ENCODE data around the gene STARD5. TPM values are rescaled to one million over a fixed set of nuclear protein-coding genes. Genes with fewer than 3 reads are reported as not detected.

Gene STARD5
- total and polyA plus RNA-seq, 2 of the 4 experiments (the other 2 are of a cell fraction) = 5.0 to 22.8 TPM

DNA sequence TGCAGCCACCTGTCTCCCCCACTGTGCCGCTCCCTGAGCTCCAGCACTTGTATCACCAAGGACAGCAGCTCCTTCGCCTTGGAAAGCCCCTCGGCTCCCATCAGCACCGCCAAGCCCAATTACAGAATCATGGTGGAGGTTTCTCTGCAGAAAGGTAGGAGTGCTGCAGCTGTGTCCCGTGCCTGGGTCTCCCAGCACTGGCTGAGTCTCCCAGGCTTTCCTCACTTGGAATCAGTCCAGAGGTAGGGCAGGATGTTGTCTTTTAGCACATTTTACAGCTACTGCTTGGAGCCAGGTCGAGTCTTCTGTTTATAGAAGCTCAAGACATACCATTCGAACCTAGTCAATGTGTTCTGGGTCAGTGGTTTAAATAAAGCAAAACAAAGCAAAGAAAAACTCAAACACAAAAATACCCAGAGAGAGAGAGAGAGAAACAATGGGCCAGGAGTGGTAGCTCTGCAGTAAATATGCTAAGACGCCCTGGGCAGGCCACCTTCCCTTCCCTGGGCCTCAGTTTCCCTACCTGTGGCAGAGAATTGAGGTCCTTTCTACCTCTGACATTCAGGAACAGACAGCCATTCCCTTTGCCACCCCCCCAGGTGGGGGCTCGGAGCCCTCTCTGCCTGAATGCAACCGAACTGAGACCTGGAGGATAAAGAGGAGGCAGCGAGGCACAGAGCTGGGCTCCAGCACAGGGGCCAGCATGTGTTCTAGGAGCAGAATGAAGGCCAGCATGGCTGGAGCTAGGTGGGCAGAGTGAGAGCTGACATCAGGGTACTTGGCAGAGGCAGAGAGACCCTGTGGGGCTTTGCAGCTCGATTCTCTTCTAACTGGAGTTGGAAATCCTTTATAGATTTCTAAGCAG lies 44.1 kb downstream of the STARD5 start (continued):
- no peak for TF ChIP-seq RCOR1 (IDR thresholded peaks at IDR 0.05; ENCODE audit: insufficient replicate concordance, low read length)
- no peak for TF ChIP-seq NFE2L2 (IDR thresholded peaks at IDR 0.05; ENCODE audit: low read depth, low read length)

DNA sequence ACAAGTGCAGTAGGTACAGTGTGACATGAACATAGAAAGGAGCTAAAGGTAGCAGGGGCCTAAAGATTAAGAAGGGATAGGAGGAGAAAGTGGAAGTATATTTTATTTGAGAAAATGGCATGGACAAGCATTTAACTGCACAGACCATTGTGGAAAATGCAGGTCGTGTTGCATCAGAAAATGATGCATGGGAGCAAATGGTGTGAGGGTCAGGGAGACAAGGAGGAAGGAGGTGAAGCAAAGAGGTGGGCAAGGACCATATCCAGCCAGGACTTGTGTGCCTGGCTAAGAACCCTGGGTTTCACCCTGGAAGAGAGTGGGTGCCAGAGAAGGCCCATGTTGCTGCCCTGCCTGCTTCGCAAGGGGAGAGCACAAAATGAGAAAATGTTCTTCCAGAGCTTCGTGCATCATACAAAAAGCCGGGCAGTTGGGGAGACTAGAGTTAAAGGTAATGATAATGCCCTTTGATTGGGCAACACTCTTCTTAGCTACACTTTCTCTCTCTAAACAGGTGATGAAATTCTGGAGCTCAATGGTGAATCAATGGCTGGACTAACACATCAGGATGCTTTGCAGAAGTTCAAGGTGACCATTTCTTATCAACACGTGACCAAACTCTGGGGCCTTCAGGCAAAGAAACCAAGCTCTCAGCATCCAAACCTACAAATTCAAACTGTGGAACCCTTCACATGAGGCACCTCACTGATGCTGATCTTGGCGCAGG lies 45.5 kb downstream of the STARD5 start:
- Histone ChIP-seq H3K9me1 (ENCODE audit: insufficient read depth, low read length) (no peaks in the 10 kb centered on the region), H2BK20ac (ENCODE audit: low read depth, low read length) (no peak overlapping the region), H3K4me1 (ENCODE audit: control insufficient read depth, insufficient read depth, low read length) (peaks cover 4% of the 10 kb centered on the region; the same call in 1 of the 2 replicates), H3K4ac (ENCODE audit: low read depth, low read length) (no peak overlapping the region), H4K20me1 (ENCODE audit: insufficient read depth, low read length) (no peaks in the 10 kb centered on the region), H3K9me3 (ENCODE audit: control insufficient read depth, insufficient read depth, low read length) (peaks cover 3% of the 10 kb centered on the region; the same call in 1 of the 2 replicates), H3K56ac (ENCODE audit: extremely low read depth, insufficient read depth, low read length) (no peak overlapping the region), H2AK9ac (replicated peaks; ENCODE audit: low read depth, low read length, poor library complexity) (no peak overlapping the region), H2BK5ac (ENCODE audit: low read depth, low read length, poor library complexity, severe bottlenecking) (no peak overlapping the region), H2AK5ac (ENCODE audit: low read depth, low read length) (no peak overlapping the region), H4K8ac (ENCODE audit: low read depth in 2 of 2, low read length in 2 of 2) (no peak overlapping the region), H3K36me3 (ENCODE audit: control insufficient read depth, insufficient read depth, low read length) (peaks cover 21% of the 10 kb centered on the region; the same call in 1 of the 2 replicates), H3K27me3 (ENCODE audit: control insufficient read depth, insufficient read depth, low read length) (no peaks in the 10 kb centered on the region), H3K23ac (ENCODE audit: low read depth, low read length) (no peak overlapping the region), H3K18ac (ENCODE audit: low read depth, low read length) (no peak overlapping the region), H3K79me1 (ENCODE audit: low read depth in 1 of 2, low read length in 2 of 2) (no peaks in the 10 kb centered on the region), H2AFZ (replicated peaks; ENCODE audit: low read length, poor library complexity) (no peak overlapping the region), H3K4me2 (ENCODE audit: low read depth, low read length) (no peak overlapping the region), H3K27ac (ENCODE audit: insufficient read depth, low read length) (no peak overlapping the region), H2BK120ac (ENCODE audit: low read depth, low read length) (no peak overlapping the region), H4K5ac (ENCODE audit: low read depth, low read length) (no peak overlapping the region), H3K4me3 (ENCODE audit: insufficient read depth, low read depth, low read length) (no peak overlapping the region), H3K14ac (replicated peaks; ENCODE audit: low read depth, low read length) (no peak overlapping the region), H2BK15ac (ENCODE audit: low read depth, low read length) (no peak overlapping the region), H4K91ac (ENCODE audit: insufficient read depth, low read depth, low read length) (no peak overlapping the region), H3K9ac (ENCODE audit: low read depth, low read length) (no peak overlapping the region)
- intact Hi-C loops (cut with micrococcal nuclease) (no loop called here), dilution Hi-C loops (cut with HindIII; ENCODE audit: low sequenced_read_pairs, unreplicated experiment) (no loop called here), in situ Hi-C loops (cut with MboI; ENCODE audit: low sequenced_read_pairs) (no loop called here)
- no peak for DNase-seq
- BruUV-seq (replicated peaks) = no TSS peak
- TF ChIP-seq, protein P1, sequence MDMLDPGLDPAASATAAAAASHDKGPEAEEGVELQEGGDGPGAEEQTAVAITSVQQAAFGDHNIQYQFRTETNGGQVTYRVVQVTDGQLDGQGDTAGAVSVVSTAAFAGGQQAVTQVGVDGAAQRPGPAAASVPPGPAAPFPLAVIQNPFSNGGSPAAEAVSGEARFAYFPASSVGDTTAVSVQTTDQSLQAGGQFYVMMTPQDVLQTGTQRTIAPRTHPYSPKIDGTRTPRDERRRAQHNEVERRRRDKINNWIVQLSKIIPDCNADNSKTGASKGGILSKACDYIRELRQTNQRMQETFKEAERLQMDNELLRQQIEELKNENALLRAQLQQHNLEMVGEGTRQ (IDR thresholded peaks at IDR 0.05; ENCODE audit: low read depth, low read length) = no peak
- TF ChIP-seq CEBPB (IDR thresholded peaks at IDR 0.05; ENCODE audit: low read depth, low read length) = peak; percentile 13; the same call in 1 of the 2 replicates
- POLR2A ChIA-PET (ENCODE audit: unreplicated experiment) = interaction anchor here (0.6 kb wide), 1 partner anchor 278 kb away, joined by 6 read pairs; no protein-coding TSS in a partner anchor
- ATAC-seq (ENCODE audit: low read depth) = no peak
- 100% methylated on average over 1 of the region's 6 CpGs; no CpG with 5 or more reads in 1 of the 2 experiments for WGBS, 2 experiments (ENCODE audit: extremely low coverage in 2 of 2, insufficient read length in 1 of 2)
- CTCF ChIA-PET = interaction anchor here (3.0 kb wide), 1 partner anchor 13 kb away, joined by 13 read pairs; no protein-coding TSS in a partner anchor

Measured in IMR-90 (cell line).